Stimulated activated CD8-positive, alpha-beta memory T cell treated with anti-CD3 and anti-CD28 coated beads, Interleukin-2, amount 100 ng/mL, for 48 hours (primary cell): ENCODE results near the gene PDCD2L.
"Not testable (repeated sequence)": the region's sequence is repeated elsewhere in the genome, so short reads cannot be mapped to it uniquely, and the experiment has no call there.

ENCODE experiments used
- DNase-seq, 2 donors: peaks; one replicate each; pipeline ENCODE4 v3.0.0-alpha.2; 2020; ENCODE audit warnings: low read depth in 2 of 2

PDCD2L gene

GRCh38 chr19:34373601-34374288 is 30.5 kb upstream of the PDCD2L start:
- no peak for DNase-seq

DNA sequence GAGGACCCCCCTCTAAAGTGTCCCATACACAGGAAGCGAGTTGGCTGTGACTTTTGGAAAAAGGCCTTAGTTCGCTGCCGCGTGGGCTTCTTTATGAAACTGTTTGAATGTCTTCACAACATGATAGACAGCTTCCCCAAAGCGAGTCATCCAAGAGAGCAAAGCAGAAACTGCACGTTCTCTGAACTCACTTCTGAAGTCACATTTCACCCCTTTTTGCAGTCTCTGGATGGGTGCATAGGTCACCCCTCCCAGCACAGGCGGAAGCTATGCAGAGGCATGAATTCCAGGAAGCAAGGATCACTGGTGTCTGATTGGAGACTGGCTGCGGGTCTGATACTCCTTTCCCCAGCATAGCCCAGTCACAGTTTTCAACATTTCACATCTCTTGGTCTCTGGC is 28.6 kb upstream of the PDCD2L start:
- DNase-seq: no peak

GRCh38 chr19:34380639-34381241 is 23.5 kb upstream of the PDCD2L start:
- no peak for DNase-seq

GRCh38 chr19:34381399-34382251 is 22.6 kb upstream of the PDCD2L start:
- DNase-seq: no peak

GRCh38 chr19:34382471-34382870 is 21.7 kb upstream of the PDCD2L start:
- no peak for DNase-seq

- no peak for DNase-seq
These were observed 20.6 kb upstream of the PDCD2L start for GRCh38 chr19:34383599-34383998.

GRCh38 chr19:34386645-34387445 is 17.4 kb upstream of the PDCD2L start:
- no peak for DNase-seq

- no peak for DNase-seq
These were observed 16.8 kb upstream of the PDCD2L start for GRCh38 chr19:34387446-34387810.

DNA sequence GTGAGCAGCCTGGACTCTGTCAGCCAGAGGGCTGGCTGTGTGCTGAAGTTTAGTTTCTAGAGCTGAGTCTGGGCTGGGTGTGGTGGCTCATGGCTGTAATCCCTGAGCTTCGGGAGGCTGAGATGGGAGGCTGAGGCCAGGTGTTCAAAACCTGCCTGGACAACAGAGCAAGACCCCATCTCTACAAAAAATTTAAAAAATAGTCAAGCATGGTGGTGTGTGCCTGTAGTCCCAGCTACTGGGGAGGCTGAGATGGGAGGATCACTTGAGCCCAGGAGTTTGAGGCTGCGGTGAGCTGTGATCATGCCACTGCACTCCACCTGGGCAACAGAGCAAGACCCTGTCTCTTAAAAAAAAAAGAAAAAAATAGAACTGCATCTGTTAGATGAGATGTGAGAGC is 15.5 kb upstream of the PDCD2L start:
- DNase-seq: not testable (repeated sequence)

DNA sequence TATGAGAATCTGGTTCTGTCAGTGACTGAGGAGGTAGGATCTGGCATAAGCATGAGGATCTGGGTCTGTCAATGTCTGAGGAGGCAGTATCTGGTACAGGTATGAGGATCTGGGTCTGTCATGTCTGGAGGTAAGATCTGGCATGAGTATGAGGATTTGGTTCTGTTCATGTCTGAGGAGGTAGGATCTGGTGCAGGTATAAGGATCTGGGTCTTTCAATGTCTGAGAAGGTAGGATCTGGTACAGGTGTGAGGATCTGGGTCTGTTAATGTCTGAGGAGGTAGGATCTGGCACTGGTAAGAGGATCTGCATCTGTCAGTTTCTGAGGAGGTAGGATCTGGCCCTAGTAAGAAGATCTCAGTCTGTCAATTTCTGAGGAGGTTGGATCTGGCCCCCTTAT is 12.4 kb upstream of the PDCD2L start:
- DNase-seq: no peak

GRCh38 chr19:34393031-34393430 is 11.2 kb upstream of the PDCD2L start:
- DNase-seq: no peak

- DNase-seq: no peak
These were observed 10.6 kb upstream of the PDCD2L start for GRCh38 chr19:34393629-34394028.

- no peak for DNase-seq
These were observed 6.3 kb upstream of the PDCD2L start for GRCh38 chr19:34397853-34398252.

DNA sequence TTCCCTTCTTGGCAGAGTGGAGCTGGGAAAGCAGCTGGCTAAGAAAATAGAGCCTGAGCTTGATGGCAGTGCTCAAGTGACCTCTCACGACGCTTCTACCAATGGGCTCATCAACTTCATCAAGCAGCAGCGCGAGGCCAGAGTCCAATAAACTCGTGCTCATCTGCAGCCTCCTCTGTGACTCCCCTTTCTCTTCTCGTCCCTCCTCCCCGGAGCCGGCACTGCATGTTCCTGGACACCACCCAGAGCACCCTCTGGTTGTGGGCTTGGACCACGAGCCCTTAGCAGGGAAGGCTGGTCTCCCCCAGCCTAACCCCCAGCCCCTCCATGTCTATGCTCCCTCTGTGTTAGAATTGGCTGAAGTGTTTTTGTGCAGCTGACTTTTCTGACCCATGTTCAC is 4.3 kb upstream of the PDCD2L start:
- DNase-seq: no peak

DNA sequence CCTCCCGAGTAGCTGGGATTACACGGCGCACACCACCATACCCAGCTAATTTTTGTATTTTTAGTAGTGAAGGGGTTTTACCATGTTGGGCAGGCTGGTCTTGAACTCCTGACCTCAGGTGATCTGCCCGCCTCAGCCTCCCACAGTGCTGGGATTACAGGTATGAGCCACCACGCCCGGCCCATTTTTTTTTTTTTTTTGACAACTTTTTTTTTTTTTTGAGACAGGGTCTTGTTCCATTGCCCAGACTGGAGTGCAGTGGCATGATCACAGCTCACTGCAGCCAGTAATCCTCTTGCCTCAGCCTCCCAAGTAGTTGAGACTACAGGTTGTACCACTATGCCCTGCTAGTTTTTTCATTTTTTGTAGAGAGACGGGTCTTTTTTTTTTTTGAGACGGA is 3.4 kb upstream of the PDCD2L start:
- DNase-seq: not testable (repeated sequence)

DNA sequence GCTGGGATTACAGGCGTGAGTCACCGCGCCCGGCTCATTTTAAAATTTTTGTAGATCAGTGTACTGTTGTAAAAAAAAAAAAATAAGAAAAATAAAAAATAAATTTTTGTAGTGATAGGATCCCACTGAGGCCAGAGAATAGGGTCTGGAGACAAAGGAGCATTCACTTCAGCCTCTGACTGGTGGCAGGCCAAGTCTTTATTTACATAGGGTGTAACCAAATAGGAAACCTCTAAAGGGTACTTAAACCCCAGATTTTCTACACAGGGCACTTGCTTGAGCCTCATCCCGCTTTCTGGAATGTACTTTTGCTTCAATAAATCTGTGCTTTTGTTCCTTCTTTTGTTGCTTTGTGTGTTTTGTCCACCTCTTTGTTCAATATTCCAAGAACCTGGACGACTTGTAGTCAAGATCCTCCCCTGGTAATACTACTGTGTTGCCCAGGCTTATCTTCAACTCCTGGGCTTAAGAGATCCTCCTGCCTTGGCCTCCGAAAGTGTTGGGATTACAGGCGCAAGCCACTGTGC is 2.1 kb upstream of the PDCD2L start:
- no peak for DNase-seq

DNA sequence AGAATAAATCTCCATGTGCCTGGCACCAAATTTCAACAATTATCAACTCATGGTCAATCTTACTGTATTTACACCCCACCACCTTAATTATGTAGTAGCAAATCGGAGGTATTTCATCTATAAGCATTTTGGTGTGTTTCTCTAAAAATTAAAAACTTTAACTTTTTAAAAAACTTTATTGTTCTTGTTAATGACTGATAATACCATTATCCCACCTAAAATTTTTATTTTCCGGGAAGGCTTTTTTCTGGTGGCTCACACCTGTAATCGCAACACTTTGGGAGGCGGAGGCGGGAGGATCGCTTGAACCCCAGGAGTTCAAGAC is 453 bp upstream of the PDCD2L start:
- no peak for DNase-seq

DNA sequence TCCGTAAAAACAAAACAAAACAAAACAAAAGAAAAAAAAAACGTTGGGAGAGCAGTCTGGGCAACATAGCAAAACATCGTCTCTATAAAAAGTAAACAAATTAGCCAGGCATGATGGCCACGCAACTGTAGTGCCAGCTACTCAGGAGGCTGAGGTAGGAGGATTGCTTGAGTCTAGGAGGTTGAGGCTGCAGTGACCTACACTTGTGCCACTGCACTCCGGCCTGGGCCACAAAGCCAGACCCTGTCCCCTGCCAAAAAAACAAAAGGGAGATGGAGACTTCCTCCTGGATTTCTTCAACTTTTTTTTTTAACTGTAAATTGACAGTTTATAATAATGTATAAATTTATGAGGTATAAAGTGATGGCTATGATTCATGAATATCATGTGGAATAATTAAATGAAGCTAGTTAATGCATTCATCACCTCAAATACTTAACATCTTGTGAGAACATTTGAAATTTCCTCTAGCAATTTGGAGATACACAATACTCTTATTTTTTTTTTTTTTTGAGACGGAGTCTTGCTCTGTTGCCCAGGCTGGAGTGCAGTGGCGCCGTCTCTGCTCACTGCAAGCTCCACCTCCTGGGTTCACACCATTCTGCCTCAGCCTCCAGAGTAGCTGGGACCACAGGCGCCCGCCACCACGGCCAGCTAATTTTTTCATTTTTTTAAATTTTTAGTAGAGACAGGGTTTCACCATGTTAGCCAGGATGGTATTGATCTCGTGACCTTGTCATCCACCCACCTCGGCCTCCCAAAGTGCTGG is 1.9 kb downstream of the PDCD2L start:
- no peak for DNase-seq

GRCh38 chr19:34408411-34408810 is 4.2 kb downstream of the PDCD2L start:
- DNase-seq: no peak

GRCh38 chr19:34409189-34410164 is 5.3 kb downstream of the PDCD2L start:
- DNase-seq: no peak
